Keratinocyte (primary cell): Measurements from ENCODE around the gene PRKCA.

ENCODE experiments used
- CTCF ChIP-seq, 3 experiments: IDR thresholded peaks in 1 of 3; conservative IDR thresholded peaks in 1 of 3; optimal IDR thresholded peaks in 1 of 3; 2 replicates in 2 of 3; 3 replicates in 1 of 3; pipeline versions ENCODE3 to v1.5.1; 2011; ENCODE audit warnings: low read length in 3 of 3, mild to moderate bottlenecking in 3 of 3, moderate library complexity in 2 of 3, control low read depth in 1 of 3, inconsistent platforms in 1 of 3; ENCODE audit not compliant: insufficient read depth in 2 of 3; ENCODE audit errors: extremely low read depth in 1 of 3
- EZH2 ChIP-seq: IDR thresholded peaks from one replicate; pipeline ENCODE4 v1.6.1; 2012; ENCODE audit warnings: inconsistent platforms, mild to moderate bottlenecking, low read length, moderate library complexity

- TF ChIP-seq CTCF (optimal IDR thresholded peaks at IDR 0.05 in 1 of 3, IDR thresholded peaks at IDR 0.05 in 1 of 3, conservative IDR thresholded peaks at IDR 0.05 in 1 of 3; ENCODE audit: extremely low read depth in 1 of 3, insufficient read depth in 2 of 3, low read length in 3 of 3) (no peak), EZH2 (no peak)
These were observed 457.9 kb downstream of the PRKCA start for GRCh38 chr17:66760324-66760723.
